Measurements from ENCODE around the gene SCAMP4. TPM values are rescaled to one million over a fixed set of nuclear protein-coding genes. Genes with fewer than 3 reads are reported as not detected.

SCAMP4 gene
- total and polyA plus RNA-seq, 7 donors = 14.4 to 55.4 (median 26.0) TPM

DNA sequence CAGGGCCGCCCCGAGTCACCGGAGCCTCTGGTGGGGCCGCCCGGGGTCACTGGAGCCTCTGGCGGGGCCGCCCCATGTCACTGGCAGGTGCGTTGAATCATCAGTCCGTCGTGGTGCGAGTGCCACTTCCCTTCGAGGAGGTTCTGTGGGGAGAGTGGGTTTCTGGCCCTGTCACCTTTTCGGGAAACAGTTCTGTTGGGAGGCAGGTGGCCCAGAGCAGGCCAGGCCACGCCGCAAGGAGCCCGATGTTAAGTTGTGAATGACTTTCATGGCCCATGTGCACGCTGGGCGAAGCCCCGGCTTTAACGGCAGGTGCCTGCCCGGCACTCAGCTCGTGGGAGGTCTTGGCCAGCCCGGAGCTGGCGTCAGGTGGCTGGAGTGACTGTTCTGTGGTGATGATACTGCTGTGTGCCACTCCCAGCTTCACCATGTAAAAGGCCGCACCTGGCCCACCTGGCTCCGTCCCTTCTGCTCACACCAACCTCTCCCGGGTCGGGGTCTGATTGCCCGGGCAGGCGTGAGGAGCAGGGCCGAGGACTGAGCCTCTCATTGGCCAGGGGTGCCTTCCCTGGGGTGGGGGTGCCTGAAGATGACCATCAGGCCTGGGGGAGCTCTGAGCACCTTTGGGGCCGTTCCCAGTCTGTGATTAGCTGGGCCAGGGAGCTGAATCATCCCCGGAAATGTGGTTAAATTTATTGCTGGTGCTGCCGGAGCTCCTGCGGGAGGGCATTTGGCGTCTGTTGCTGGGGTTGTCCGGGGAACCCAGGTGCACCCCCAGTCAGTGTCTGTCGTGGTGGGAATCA lies 65.0 kb downstream of the SCAMP4 start:
- TF ChIP-seq, protein P1, sequence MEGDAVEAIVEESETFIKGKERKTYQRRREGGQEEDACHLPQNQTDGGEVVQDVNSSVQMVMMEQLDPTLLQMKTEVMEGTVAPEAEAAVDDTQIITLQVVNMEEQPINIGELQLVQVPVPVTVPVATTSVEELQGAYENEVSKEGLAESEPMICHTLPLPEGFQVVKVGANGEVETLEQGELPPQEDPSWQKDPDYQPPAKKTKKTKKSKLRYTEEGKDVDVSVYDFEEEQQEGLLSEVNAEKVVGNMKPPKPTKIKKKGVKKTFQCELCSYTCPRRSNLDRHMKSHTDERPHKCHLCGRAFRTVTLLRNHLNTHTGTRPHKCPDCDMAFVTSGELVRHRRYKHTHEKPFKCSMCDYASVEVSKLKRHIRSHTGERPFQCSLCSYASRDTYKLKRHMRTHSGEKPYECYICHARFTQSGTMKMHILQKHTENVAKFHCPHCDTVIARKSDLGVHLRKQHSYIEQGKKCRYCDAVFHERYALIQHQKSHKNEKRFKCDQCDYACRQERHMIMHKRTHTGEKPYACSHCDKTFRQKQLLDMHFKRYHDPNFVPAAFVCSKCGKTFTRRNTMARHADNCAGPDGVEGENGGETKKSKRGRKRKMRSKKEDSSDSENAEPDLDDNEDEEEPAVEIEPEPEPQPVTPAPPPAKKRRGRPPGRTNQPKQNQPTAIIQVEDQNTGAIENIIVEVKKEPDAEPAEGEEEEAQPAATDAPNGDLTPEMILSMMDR (IDR thresholded peaks at IDR 0.05) = no peak
- TF ChIP-seq POLR2AphosphoS5 (IDR thresholded peaks at IDR 0.05) = no peak
- no peak for TF ChIP-seq EP300 (IDR thresholded peaks at IDR 0.05)
- no peak for TF ChIP-seq POLR2A (IDR thresholded peaks at IDR 0.05)
- no peak for DNase-seq
- no peaks in the 10 kb centered on the region for H3K27me3 ChIP-seq
- intact Hi-C loops (cut with DNase I) = no loop called here
- H3K36me3 ChIP-seq = peaks cover 0 to 19% (median 0%) of the 10 kb centered on the region in 4 donors
- no peak overlapping the region for H3K27ac ChIP-seq
- H3K9me3 ChIP-seq = no peaks in the 10 kb centered on the region
- H3K4me1 ChIP-seq = peaks cover 0 to 6% (median 0%) of the 10 kb centered on the region in 4 donors
- no peak overlapping the region for H3K4me3 ChIP-seq
- 91 to 92% methylated on average over 38 of the region's 38 CpGs for WGBS, 2 donors

DNA sequence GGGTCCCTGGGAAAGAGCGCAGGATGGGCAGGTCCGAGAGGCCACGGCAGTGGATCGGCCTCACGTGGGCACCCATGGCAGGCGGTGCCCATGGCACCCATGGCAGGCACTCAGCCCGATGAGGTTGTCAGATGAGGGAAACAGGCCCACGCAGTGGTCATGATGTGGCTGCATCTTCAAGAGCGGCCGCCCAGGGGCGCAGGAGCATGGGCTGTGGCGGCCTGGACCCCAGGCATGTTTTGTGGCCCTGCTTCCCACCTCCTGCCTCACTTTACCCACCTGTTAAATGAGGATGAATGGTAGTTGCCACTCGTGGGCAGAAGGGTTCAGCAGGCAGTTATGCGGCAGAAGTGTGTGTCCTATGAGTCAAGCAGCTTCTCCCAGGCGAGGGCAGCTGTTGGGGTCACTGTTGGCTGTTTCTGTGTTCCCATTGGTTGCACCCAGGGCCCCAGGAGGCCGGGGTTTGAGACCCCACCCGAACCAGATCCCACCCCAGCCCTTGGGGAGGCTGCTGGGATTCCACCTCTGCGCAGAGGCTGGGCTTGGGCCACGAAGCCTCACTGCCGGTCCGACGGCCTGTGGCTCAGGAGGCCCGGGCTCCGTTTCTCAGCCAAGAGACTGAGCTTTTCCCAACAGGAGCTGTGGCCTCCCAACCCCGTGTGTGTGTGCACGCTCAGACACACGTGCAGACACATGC lies 65.8 kb downstream of the SCAMP4 start:
- no peak for TF ChIP-seq POLR2A (IDR thresholded peaks at IDR 0.05)
- TF ChIP-seq EP300 (IDR thresholded peaks at IDR 0.05) = no peak
- TF ChIP-seq, protein P1 (IDR thresholded peaks at IDR 0.05) = no peak
- no peak for TF ChIP-seq POLR2AphosphoS5 (IDR thresholded peaks at IDR 0.05)
- H3K9me3 ChIP-seq = no peaks in the 10 kb centered on the region
- 94 to 96% methylated on average over 27 of the region's 27 CpGs for WGBS, 2 donors
- H3K4me1 ChIP-seq = peaks cover 0 to 6% (median 0%) of the 10 kb centered on the region in 4 donors
- no peaks in the 10 kb centered on the region for H3K27me3 ChIP-seq
- intact Hi-C loops (cut with DNase I) = no loop called here
- no peak overlapping the region for H3K4me3 ChIP-seq
- H3K36me3 ChIP-seq = peaks cover 0 to 24% (median 4%) of the 10 kb centered on the region in 4 donors
- H3K27ac ChIP-seq = no peak overlapping the region
- no peak for DNase-seq

DNA sequence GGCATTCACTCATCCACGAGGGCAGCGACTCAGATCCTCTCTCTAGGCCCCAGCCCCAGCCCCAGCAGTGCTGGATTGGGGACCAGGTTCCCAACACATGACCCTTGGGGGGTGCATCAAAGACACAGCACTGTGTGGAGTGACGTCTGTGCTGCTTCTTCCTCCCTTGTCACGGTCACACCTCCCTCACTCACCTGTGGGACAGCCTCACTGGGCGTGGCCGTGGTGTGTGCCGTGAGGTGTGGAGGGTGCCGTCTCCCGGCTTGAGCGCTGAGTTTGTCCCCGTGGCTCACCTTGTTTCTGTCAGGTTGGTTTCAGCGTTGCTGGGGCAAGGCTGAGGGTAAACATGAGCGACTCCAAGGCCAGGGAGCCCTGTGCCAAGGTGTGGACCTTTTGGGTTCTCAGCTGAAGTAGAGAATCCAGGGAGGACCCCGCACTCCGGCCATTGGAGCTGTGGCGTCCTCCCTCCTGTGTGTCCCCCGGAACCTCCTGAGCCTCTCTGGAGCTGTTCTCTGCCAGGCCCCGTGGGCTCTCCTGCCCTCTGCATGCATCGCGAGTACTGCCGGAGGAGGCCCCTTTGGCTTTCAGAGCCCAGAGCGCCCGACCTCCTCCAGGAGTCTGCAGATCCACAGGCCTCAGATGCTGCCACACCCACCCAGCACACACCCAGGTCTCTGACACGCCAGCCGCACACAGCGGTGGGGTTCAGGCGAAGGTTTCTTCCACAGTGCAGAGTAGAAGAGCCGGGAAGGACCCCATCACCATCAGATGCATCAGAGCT lies 69.4 kb downstream of the SCAMP4 start:
- WGBS, 2 donors = 84 to 88% methylated on average over 28 of the region's 28 CpGs

DNA sequence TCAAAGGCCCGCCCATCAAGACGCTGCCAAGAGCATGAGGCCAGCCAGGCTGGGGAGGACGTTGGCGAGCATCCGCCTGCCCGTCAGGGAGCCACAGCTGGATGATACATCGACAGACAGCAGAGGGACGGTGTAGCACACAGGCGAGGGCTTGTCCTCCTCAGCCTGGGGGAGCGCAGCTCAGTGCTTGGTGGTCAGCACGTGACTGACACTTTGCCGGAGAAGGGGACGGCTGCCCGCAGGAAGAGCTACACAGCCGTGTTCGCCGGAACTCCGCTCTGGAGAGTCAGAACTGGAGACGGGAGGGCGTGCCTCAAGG lies 69.9 kb downstream of the SCAMP4 start:
- TF ChIP-seq, protein P1 (IDR thresholded peaks at IDR 0.05) = no peak
- TF ChIP-seq POLR2A (IDR thresholded peaks at IDR 0.05) (no peak), POLR2AphosphoS5 (IDR thresholded peaks at IDR 0.05) (no peak)
- H3K27ac ChIP-seq = no peak overlapping the region
- H3K9me3 ChIP-seq = no peaks in the 10 kb centered on the region
- H3K27me3 ChIP-seq = no peaks in the 10 kb centered on the region
- no peaks in the 10 kb centered on the region for H3K4me1 ChIP-seq
- 88 to 90% methylated on average over 20 of the region's 20 CpGs for WGBS, 2 donors
- peaks cover 7 to 37% (median 23%) of the 10 kb centered on the region in 4 donors for H3K36me3 ChIP-seq
- DNase-seq = no peak
- intact Hi-C loops (cut with DNase I) = no loop called here
- H3K4me3 ChIP-seq = no peak overlapping the region

More for the DNA sequence above, 69.4 kb downstream of the SCAMP4 start:
- TF ChIP-seq EP300 (IDR thresholded peaks at IDR 0.05) (no peak), POLR2A (IDR thresholded peaks at IDR 0.05) (no peak)
- Histone ChIP-seq H3K4me3 (no peak overlapping the region), H3K36me3 (peaks cover 3 to 37% (median 17%) of the 10 kb centered on the region in 4 donors), H3K9me3 (no peaks in the 10 kb centered on the region), H3K27me3 (no peaks in the 10 kb centered on the region), H3K4me1 (no peaks in the 10 kb centered on the region), H3K27ac (no peak overlapping the region)
- intact Hi-C loops (cut with DNase I) = no loop called here
- DNase-seq = no peak

Other genes with a start within 250 kb of the SCAMP4 start
- not detected for gene ONECUT3, start 151.9 kb upstream of the SCAMP4 start, total RNA-seq
- not detected for gene ONECUT3, start 151.9 kb upstream of the SCAMP4 start, polyA plus RNA-seq
- 1 to 10 TPM in 1 of 4 donors, under 1 TPM in 3; under 0.01 to 3.9 (median 0.42) TPM for gene ATP8B3, start 93.1 kb upstream of the SCAMP4 start, total RNA-seq
- gene ATP8B3, start 93.1 kb upstream of the SCAMP4 start, polyA plus RNA-seq = under 1 TPM in 1 of 3 donors, not detected in 2; 0.96 TPM
- gene REXO1, start 56.9 kb upstream of the SCAMP4 start, total RNA-seq = 10 to 100 TPM in 2 of 4 donors, 1 to 10 TPM in 2; 8.6 to 61.8 (median 13.1) TPM
- 10 to 100 TPM in 2 of 3 donors, 1 to 10 TPM in 1; 9.0 to 34.6 (median 11.1) TPM for gene REXO1, start 56.9 kb upstream of the SCAMP4 start, polyA plus RNA-seq
- 10 to 100 TPM in 1 of 4 donors, 1 to 10 TPM in 3; 2.1 to 10.3 (median 4.4) TPM for gene KLF16, start 41.8 kb upstream of the SCAMP4 start, total RNA-seq
- 10 to 100 TPM in 2 of 3 donors, 1 to 10 TPM in 1; 8.4 to 20.5 (median 12.5) TPM for gene KLF16, start 41.8 kb upstream of the SCAMP4 start, polyA plus RNA-seq
- 10 to 100 TPM; 86.6 to 97.1 (median 92.7) TPM for gene ABHD17A, start 19.9 kb upstream of the SCAMP4 start, total RNA-seq
- 10 to 100 TPM; 60.7 to 76.3 (median 69.4) TPM for gene ABHD17A, start 19.9 kb upstream of the SCAMP4 start, polyA plus RNA-seq
- 1 to 10 TPM in 2 of 4 donors, under 1 TPM in 2; 0.33 to 6.2 (median 1.5) TPM for gene ADAT3, start within 50 bp of the SCAMP4 start, total RNA-seq
- 10 to 100 TPM in 2 of 3 donors, 1 to 10 TPM in 1; 6.6 to 17.4 (median 13.2) TPM for gene ADAT3, start within 50 bp of the SCAMP4 start, polyA plus RNA-seq
- 10 to 100 TPM; 26.8 to 49.9 (median 40.1) TPM for gene CSNK1G2, start 35.8 kb downstream of the SCAMP4 start, total RNA-seq
- 10 to 100 TPM; 24.6 to 91.1 (median 31.7) TPM for gene CSNK1G2, start 35.8 kb downstream of the SCAMP4 start, polyA plus RNA-seq
- gene BTBD2, start 110.3 kb downstream of the SCAMP4 start, total RNA-seq = 10 to 100 TPM; 43.8 to 82.8 (median 50.3) TPM
- 10 to 100 TPM; 31.9 to 58.7 (median 46.2) TPM for gene BTBD2, start 110.3 kb downstream of the SCAMP4 start, polyA plus RNA-seq
- 100 to 1,000 TPM in 3 of 4 donors, 10 to 100 TPM in 1; 83.1 to 124 (median 107) TPM for gene MKNK2, start 145.8 kb downstream of the SCAMP4 start, total RNA-seq
- gene MKNK2, start 145.8 kb downstream of the SCAMP4 start, polyA plus RNA-seq = 100 to 1,000 TPM; 121 to 157 (median 129) TPM
- 10 to 100 TPM; 25.7 to 65.4 (median 32.0) TPM for gene MOB3A, start 190.9 kb downstream of the SCAMP4 start, total RNA-seq
- 10 to 100 TPM; 14.4 to 36.1 (median 14.6) TPM for gene MOB3A, start 190.9 kb downstream of the SCAMP4 start, polyA plus RNA-seq
- gene IZUMO4, start 191.5 kb downstream of the SCAMP4 start, total RNA-seq = 1 to 10 TPM; 2.3 to 6.0 (median 4.6) TPM
- gene IZUMO4, start 191.5 kb downstream of the SCAMP4 start, polyA plus RNA-seq = 1 to 10 TPM; 2.4 to 8.5 (median 3.5) TPM
- gene AP3D1, start 246.2 kb downstream of the SCAMP4 start, total RNA-seq = 10 to 100 TPM; 43.1 to 83.1 (median 51.2) TPM
- 100 to 1,000 TPM in 1 of 3 donors, 10 to 100 TPM in 2; 47.4 to 127 (median 72.6) TPM for gene AP3D1, start 246.2 kb downstream of the SCAMP4 start, polyA plus RNA-seq

Data from sigmoid colon (tissue), 7 donors.